ENCODE measurements around the gene HDAC3.

Gene HDAC3

DNA sequence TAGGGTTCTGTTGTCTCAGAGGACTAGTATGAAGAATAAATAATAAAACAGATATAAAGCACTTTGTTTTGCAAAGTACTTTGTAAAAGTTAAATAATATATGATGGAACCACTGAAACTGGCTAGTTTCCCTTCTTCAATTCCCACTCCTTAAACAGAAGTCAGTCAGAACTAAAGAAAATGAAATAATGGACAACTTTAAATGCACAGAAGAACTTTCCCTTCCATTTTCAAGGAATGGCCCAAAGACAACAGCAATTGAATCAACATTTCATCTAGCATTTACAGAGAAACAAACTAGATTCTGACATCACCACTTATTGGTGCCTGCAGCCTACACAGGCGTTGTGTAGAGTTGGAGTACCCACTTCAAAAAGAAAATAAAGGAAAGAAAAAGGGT lies 34.0 kb downstream of the HDAC3 start:
- DNase-seq (ENCODE audit: low spot score), result no peak

DNA sequence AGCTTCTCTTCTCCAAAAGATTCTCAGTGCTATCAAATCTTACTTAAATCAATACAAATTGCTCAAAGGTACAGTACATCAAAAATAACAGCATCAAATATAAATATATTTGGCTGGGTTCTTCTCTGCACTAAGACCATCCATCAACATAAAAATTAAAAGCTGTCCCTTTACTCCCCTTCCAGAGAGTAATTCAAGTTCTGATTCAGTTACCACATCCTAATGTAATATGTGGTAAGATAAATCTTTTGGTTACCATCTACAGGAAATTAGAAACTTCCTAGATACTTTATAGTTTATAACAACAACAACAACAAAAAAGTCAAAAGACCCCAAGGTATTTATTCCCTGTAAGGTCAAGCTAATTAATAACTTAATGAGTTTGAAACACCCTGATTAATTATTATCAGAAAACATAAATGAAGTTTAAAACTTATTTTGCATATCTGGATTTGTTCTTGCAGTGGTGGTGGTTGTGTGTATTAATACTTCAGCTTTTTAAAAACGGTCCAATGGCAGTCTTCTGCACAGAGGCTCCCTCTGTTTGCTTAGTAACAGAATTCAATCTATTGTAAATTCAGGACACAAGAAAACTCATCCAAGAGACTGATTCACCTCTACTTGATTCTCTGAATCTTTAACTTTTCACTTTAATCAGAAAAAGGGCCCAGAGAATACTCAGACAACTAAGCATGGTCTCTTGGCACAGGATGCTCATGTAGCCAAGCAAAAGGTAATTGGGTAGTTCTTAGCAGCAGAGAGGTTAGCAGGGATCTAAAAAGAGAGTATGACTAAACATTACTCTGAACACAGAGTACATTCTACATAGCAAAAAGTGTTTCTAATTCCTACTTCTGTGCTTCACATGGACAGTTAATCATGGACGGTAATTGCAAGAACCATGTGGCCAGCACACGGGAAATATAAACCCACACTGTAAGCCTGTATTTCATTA lies 38.0 kb downstream of the HDAC3 start:
- peak; percentile 38 for DNase-seq (ENCODE audit: low spot score)

DNA sequence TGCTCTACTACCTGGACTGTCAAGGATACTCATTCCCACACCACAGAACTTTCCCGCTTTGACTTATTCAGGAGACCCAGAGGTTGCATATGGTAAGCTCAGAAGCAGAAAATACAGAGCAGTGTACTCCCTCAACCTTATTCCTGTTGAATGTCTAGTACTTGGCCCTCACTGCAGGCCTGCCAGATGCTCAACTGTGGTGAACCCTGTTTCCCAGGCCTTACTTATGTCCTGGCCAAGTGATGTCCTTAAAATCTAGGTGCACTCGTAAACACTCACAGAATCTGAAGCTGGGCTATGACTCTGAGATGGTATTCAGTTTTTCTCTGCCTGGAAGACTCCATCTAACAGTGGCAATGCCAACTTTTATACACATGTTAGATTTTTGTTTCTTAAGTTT lies 38.8 kb downstream of the HDAC3 start:
- no peak for DNase-seq (ENCODE audit: low spot score)

- DNase-seq (ENCODE audit: low spot score), result no peak
These were observed 39.3 kb downstream of the HDAC3 start for GRCh38 chr5:141597394-141597793.

DNA sequence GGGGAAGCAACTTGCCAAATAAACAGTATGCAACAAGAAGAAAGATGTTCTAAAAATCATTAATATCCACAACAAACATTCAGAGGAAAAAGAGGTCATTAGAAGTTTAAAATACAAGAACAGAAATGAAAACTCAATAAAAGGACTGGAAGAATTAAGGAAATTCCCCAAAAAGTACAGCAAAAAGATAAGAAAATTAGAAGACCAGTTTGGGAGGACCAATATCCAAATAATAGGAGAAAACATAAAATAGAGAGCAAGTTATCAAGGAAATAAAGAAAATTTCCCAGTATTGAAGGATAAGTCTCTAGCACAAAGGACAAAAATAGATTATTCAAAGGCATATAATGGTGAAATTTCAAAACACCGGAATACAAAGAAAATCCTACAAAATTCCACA lies 39.8 kb downstream of the HDAC3 start:
- no peak for DNase-seq (ENCODE audit: low spot score)

GRCh38 chr5:141590127-141590526 lies 46.5 kb downstream of the HDAC3 start:
- no peak for DNase-seq (ENCODE audit: low spot score)

DNA sequence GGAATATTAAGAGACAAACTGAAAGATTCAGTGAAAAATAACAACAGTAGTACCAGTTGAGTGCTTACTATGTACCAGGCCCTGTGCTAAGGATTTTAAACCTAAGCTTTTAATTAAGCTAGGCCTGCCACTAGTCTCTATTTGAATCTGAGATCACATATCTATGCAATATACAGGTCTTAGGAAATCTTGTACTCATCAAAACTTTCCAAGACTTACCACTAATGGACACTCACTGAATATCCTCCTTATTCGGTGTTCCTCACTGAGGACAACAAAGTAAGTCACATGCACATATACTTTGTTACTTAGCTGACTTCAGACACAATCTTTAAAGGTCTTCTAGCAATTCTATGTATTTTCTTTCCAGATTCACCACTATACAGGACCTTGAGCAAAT lies 50.4 kb downstream of the HDAC3 start:
- no peak for DNase-seq (ENCODE audit: low spot score)

GRCh38 chr5:141585594-141585993 lies 51.1 kb downstream of the HDAC3 start:
- DNase-seq (ENCODE audit: low spot score), result no peak

DNA sequence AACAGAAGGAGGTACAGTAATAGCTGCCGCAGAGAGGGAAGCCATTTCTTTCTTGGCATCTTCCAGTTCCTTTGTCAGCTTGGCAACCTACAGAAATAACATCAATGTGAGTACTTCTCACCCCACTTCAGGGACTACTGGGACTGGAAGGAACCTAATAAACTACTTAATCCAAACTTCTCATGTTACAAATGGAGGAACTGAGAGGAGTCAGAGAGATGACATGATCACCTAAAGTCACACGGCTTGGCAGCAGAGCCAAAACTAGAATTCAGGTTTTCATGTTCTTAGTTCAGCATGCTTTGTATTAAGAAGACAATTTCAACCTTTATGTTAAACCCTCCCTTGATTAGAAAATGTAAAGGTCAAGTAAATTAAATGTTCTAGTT lies 62.5 kb downstream of the HDAC3 start:
- no peak for DNase-seq (ENCODE audit: low spot score)

GRCh38 chr5:141573489-141574121 lies 63.0 kb downstream of the HDAC3 start:
- no peak for DNase-seq (ENCODE audit: low spot score)
